Right kidney (tissue), 1 donor: ENCODE results near the gene SYCE1L.
"Not testable (repeated sequence)": the region's sequence is repeated elsewhere in the genome, so short reads cannot be mapped to it uniquely, and the experiment has no call there.

ENCODE experiments used
- DNase-seq: peaks from one replicate; pipeline ENCODE4 v3.0.0-alpha.2; 2016

Gene SYCE1L

GRCh38 chr16:77195411-77195810 is 3.8 kb upstream of the SYCE1L start:
- DNase-seq = no peak

DNA sequence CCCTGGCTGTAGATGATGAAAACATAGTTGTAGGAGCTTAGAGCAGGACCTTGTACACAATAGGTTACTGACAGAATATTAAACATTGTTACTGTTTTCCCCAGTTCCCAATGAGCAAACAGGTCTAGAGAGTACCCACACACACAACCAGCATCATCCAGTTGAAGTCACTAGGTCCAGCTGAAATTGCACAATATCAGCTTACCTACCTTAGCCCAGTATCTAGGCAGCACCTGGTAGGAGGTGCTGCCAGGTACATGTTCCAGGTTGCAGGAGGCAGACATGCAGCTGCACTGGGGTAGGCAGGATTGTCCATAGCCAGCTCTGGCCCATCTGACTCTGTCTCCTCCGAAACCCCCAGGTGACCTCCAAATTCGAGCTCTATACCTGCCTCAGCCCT is 1.5 kb upstream of the SYCE1L start:
- no peak for DNase-seq

DNA sequence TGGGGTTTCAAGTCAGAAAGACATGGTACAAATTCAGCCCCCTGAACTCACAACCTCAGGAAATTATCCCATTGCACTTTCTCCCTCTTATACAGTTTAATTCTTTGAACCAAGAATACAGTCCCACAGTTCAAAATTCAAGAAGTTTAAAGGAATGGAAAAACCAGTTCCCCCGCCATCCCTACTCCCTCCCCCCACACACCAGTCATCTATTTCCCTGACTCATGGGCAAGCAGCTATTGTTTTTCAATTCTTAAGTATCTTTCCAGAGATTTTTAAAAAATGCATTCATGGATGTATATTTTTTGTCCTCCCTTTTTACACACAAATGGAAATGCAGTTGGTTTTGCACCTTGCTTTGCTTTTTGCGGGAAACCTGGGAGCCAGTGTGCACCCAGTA is 7.3 kb downstream of the SYCE1L start:
- DNase-seq = no peak

- DNase-seq = no peak
These were observed 7.8 kb downstream of the SYCE1L start for GRCh38 chr16:77207030-77207429.

DNA sequence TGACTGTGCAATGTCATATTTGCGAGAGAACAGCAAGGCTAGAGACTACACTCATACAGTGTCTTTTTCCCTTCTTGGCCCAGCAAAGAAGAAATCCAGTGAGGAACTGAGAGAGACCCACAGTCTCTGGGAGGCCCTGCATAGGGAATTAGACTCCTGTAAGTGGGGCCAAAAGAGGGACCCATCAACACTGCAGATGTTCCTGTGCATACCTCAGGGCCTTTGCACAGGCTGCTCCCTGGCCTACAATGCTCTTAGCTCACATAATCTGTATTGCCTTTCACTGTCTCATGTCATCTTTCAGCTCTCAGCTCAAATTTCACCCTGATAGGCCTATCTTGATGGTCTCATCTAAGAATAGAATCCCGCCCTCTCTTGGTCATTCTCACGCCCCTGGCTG is 9.2 kb downstream of the SYCE1L start:
- DNase-seq = no peak

DNA sequence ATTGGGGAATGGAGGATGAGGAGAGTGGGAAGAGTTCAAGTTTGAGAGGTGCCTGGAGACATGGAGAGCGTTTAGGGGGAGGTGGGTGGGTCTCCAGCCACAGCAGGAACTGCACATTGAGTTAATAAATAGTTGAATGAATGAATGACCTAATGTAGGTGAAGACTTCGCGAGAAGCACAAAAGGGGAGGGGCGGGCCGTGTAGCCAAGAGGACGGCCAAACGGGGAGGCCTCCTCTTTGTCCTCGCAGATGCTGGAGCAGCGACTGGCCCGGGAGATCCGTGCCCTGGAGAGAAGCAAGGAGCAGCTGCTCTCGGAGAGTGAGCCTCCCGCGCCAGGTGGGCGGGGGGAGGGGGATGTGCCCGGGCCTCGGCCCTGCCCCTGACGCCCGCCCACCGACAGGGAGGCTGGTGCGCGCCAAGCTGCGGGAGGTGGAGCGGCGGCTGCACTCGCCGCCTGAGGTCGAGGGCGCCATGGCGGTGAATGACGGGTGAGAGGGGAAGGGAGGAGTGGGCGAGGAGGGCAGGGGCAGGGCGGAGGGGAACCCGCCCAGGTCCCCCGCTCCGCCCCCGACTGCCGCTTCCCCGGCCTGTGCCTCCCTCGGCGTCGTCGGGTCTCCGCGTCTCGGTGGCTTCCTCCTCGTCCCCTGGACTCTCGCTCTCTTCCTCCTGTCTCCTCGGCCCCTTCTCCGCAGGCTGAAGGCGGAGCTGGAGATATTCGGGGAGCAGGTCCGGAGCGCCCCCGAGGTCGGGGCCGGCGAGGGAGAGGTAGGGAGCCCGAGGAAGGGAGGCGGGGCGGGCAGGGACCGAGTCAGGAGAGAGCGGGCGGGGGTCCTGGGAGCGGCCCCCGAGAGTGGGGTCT is 12.9 kb downstream of the SYCE1L start:
- peak; percentile 84 for DNase-seq

DNA sequence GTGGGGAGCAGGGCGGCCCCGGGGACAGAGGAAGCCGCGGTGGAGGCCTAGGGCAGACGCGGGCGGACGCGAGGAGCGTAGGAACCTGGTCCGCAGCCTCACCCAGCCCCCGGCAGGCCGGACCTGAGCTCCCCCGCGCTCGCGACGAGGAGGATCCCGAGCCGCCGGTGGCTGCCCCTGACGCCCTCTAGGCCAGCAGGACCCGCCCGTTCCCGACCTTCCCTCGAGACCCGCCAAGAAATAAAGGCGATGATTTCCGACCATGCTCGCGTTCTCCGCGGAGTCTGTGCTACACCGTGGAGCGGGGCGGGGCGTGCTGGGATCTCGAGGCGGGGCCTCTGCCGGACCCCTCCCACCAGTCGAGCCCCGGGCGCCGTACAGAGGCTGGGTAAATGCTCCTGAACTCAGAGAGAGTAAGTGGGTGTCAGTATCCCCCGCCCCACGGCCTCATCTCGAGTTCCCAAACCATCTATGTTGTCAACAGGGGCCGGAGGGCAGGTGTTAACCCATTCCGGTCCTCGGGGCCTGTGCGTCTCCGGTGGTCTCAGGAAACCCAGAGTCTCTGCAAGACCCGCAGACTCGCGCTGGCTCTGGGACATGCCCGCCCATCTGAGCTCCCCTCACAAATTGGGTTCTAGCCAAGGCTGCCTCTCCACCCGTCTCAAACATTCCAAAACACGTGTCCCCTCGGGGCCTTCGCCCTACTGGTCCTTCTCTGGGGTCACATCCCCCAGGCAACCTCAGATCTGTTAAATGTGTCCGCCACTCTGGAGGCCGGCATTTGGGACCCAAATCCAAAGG is 13.7 kb downstream of the SYCE1L start:
- no peak for DNase-seq

DNA sequence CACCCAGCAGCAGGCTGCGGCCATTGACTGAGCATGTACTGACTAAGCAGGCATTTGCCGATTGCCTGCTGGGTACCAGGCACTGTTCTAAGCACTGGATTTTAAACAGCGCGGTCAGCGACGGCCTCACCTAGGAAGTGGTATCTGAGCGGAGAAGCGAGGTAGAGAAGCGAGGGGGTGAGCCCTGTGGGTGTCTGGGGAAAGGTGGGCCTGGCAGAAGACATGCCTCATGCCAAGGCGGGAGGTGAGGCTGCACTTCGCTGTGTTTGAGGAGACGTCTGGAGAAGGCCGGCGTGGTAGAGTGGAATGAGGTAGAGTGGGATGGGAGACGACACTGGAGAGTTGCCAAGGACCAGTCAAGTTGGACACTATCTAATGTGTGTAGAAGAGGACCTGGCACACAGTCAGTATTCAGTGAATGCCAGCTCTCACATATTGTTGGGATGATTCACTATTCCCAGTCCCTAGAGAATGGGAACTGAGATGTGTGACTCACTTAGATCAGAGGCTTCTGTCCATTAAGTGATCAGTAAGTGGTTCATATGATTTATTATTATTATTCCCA is 14.4 kb downstream of the SYCE1L start:
- no peak for DNase-seq

DNA sequence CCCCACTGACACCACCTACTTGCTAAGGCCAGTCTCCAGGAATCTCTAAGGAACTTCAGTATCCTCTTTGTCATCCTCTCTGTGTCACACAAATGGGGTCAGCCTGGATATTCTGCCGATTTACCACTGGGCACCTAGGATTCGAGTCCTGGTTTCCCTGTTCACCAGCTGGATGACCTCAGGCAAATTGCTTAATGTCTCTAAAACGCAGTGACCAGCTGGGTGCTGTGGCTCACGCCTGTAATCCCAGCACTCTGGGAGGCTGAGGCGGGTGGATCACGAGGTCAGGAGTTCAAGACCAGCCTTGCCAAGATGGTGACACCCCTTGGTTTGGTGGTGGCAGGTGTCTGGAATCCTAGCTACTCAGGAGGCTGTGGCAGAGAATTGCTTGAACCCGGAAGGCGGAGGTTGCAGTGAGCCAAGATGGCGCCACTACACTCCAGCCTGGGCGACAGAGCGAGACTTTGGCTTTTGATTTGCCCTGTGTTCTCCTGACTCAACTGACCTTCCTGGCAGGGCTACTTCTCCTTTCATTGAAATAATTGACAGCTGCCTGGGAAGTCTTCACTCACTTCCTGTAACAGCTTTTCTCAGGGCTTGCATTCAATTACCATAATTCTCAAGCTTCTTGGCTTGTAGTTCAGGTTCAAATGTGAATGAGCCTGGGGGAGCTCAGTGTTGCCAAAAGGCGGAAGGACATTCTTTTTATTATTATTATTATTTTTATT is 15.4 kb downstream of the SYCE1L start:
- no peak for DNase-seq

DNA sequence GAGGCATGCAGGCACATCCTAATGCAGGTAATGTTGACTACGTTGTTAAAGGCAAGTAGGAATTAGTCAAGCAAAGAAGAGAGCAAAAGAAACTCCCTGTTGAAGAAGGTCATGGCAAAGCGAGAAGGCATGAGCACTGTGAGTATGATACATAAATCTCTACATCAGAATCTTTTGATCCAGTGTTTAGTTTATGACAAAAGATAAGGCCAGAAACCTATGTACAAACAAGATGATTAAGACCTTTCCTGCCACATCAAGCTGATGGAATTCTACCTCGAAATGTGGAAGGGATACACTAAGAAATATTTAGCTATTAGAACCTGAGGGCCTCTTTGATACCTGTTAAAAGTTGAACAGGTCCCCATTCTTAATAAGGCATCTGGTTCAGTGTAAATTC is 20.2 kb downstream of the SYCE1L start:
- no peak for DNase-seq

GRCh38 chr16:77220427-77220826 is 21.2 kb downstream of the SYCE1L start:
- DNase-seq = no peak

GRCh38 chr16:77221482-77221881 is 22.3 kb downstream of the SYCE1L start:
- DNase-seq = no peak

DNA sequence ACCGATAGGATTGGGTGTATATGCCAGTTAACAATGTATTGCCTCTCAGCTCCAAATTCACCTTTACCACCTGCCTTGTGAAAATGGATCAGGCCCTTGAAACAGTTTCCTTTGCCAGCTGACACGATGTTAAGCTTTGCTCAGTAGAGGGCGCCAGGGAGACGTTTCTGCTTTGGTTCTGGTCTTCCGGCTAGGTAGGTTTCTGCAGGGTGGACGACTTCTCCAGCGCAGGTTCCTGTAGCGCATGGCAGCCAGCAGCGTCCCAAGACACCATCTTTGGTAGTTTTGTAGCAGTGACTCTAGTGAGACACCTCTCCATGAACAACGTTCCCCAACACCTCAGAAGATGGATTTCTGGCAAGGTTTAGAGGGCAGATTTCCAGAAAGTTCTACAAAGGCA is 24.0 kb downstream of the SYCE1L start:
- no peak for DNase-seq

DNA sequence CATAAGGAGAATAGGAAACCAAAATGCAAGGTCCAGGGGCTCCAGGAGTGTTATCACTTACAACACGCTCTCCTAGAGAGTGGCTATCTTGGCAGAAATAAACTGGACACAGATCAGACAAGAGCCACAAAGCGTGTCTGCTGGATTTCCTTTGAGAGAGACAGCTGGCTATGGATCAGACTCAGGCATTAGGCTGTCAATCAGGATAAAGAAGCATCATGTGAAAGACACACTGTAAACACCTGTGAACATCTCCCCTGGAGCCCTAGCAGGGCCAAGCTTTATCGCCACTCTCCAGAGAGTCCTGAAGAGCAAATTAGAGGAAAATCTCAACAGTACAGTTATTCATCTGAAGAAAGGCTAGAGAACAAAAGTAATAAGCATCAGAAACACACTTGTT is 26.0 kb downstream of the SYCE1L start:
- DNase-seq = no peak

GRCh38 chr16:77227745-77228144 is 28.5 kb downstream of the SYCE1L start:
- DNase-seq = no peak

GRCh38 chr16:77231047-77231446 is 31.8 kb downstream of the SYCE1L start:
- no peak for DNase-seq

GRCh38 chr16:77233799-77234519 is 34.8 kb downstream of the SYCE1L start:
- DNase-seq = no peak

DNA sequence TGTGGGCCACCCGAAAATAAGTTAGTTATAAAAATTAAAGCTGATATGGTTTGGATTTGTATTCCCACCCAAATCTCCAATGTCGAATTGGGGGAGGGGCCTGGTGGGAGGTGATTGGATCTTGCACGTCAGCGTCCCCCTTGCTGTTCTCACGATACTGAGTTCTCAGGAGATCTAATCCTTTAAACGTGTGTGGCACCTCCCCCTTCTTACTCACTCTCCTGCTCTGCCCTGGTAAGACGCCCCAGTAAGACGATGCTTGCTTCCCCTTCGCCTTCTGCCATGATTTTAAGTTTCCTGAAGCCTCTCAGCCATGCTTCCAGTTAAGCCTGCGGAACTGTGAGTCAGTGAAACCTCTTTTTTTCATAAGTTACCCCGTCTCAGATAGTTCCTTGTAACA is 35.4 kb downstream of the SYCE1L start:
- no peak for DNase-seq

GRCh38 chr16:77236063-77236511 is 36.9 kb downstream of the SYCE1L start:
- peak; percentile 81 for DNase-seq

GRCh38 chr16:77238593-77238992 is 39.4 kb downstream of the SYCE1L start:
- DNase-seq = no peak

- not testable (repeated sequence) for DNase-seq
These were observed 43.3 kb downstream of the SYCE1L start for GRCh38 chr16:77242471-77242870.

DNA sequence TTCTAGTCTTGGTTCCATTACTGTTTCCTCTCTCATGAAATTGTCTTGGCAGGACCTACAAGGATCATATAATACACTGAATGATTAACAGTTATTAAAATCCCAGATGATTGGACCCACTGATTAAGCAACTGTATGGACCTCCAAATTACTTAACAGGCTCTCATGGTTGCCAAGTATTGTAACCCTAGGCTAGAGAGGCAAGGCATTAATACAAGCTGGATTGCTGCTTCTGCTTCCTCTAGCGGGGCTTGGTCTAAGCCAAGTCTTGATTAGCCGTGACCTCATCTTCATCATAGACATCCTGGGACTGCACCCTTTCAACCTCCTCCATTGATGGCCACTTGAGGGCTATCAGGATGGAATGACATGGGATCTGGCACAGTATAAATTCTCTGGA is 46.9 kb downstream of the SYCE1L start:
- no peak for DNase-seq
